Kidney tubule cell (primary cell): ENCODE data around the gene PCNX1.
"Not testable (repeated sequence)": the region's sequence is repeated elsewhere in the genome, so short reads cannot be mapped to it uniquely, and the experiment has no call there.

Source experiments
- DNase-seq: peaks from one replicate; pipeline ENCODE4 v3.0.0-alpha.2; 2018; ENCODE audit warnings: low spot score

The PCNX1 gene

GRCh38 chr14:71122866-71123565, 215.8 kb downstream of the PCNX1 start:
- DNase-seq = no peak

- no peak for DNase-seq
Measured at GRCh38 chr14:71123579-71124135, 216.4 kb downstream of the PCNX1 start.

DNA sequence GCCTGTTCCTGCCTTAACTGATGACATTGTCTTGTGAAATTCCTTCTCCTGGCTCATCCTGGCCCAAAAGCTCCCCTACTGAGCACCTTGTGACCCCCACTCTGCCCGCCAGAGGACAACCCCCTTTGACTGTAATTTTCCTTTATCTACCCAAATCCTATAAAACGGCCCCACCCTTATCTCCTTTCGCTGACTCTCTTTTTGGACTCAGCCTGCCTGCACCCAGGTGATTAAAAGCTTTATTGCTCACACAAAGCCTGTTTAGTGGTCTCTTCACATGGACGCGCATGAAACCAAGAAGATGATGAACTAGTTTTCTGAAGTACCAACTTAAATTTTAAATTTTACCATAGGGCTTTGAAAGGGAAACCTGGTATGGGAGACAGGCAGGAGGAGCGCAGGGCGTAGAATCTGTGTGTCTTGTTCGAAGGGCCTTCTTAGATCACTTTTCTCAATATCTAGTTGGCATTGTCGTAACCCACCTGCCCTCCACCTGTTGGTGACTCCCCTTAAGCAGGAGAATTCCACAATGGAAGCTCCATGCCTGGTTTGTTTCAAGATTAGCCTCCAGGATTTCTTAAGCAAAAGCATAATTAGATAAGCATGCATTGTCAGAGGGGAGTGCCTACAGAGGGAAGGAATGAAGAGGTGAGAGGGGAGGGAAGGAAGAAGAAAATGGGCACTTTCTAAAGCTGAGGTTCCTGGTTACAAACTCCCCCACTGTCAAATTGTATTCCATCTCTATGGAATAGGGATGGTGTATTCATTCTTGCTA, 222.6 kb downstream of the PCNX1 start:
- DNase-seq = not testable (repeated sequence)

DNA sequence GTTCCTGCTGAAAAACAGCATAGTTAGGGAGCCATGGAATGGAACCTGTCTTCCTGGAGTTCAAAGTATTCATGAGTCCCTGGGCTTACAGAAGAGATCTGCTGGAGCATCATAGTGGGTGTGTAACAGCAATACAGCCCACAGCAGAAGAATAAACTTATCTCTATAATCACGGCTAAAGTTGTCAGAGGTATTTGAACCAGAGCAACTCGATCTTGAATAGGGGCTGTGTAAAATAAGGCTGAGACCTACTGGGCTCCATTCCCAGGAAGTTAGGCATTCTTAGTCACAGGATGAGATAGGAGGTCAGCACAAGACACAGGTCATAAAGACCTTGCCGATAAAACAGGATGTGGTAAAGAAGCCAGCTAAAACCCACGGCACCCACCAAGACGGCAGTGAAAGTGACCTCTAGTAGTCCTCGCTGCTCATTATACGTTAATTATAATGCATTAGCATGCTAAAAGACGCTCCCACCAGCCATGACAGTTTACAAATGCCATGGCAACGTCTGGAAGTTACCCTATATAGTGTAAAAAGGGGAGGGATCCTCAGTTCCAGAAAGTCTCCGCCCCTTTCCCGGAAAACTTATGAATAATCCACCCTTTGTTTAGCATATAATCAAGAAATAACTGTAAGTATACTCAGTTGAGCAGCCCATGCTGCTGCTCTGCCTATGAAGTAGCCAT, 223.4 kb downstream of the PCNX1 start:
- DNase-seq = peak; percentile 65

GRCh38 chr14:71133296-71133695, 226.0 kb downstream of the PCNX1 start:
- no peak for DNase-seq

DNA sequence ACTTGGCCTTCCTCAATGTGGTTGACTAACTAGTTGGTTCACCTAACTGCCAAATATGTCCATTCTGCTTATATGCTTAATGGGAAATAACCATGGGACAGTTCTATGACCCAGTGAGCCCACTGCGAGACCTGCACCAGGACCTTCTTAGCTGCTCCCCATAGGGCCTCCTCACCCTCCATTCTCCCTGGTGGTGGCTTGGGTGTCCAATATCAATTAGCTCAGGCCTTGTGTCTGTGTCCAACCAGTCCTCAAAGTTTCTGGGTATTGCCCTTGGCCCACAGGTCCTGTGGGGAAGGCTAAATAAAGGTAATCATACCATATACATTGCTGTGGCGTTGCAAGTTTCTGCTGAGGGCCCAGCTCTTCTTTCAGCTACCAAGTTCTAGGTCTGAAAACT, 228.2 kb downstream of the PCNX1 start:
- no peak for DNase-seq

GRCh38 chr14:71135911-71136310, 228.7 kb downstream of the PCNX1 start:
- DNase-seq = no peak

GRCh38 chr14:71136386-71137060, 229.3 kb downstream of the PCNX1 start:
- DNase-seq = no peak

- DNase-seq = no peak
Measured at GRCh38 chr14:71137536-71138447, 230.5 kb downstream of the PCNX1 start.

DNA sequence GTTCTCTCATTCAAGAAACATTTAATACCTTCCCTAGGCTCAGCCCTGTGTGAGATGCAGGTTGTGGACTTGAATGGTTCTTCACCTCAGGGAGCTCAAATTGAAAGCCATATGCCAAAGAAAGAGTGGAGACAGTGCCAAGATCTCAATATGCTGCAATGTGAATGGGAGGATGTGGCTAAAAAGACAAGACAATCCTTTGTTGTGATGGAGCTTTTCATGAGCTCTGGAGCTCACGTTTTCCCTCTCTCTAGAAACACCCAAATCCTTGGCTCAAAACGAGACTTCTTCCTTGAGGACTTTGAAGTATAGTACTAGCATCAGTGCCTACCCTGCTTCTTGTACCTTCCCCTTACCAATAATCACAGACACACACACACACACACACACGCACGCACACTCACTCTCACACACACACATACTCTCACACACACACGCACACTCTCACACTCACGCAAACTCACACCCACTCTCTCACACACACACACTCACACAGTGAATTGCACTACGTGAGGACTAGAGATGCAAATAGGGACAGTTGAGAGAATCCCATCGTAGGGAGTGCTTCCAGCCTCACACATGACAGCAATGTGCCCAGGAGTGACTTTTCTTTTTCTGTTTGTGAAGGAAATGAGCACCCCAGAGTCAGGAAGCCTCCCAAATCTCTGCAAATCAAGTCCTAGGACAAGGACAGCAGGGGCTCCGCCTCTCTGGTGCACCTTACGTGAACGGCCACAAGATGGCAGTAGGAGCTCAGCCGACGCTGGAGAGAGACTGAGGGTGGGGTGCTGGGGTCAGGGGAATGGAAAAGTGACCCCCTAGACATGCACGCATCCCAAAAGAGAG, 231.4 kb downstream of the PCNX1 start:
- DNase-seq = peak; percentile 61

GRCh38 chr14:71139294-71139946, 232.2 kb downstream of the PCNX1 start:
- no peak for DNase-seq

- peak; percentile 45 for DNase-seq
Measured at GRCh38 chr14:71140157-71140556, 232.9 kb downstream of the PCNX1 start.

- no peak for DNase-seq
Measured at GRCh38 chr14:71141701-71142374, 234.6 kb downstream of the PCNX1 start.

DNA sequence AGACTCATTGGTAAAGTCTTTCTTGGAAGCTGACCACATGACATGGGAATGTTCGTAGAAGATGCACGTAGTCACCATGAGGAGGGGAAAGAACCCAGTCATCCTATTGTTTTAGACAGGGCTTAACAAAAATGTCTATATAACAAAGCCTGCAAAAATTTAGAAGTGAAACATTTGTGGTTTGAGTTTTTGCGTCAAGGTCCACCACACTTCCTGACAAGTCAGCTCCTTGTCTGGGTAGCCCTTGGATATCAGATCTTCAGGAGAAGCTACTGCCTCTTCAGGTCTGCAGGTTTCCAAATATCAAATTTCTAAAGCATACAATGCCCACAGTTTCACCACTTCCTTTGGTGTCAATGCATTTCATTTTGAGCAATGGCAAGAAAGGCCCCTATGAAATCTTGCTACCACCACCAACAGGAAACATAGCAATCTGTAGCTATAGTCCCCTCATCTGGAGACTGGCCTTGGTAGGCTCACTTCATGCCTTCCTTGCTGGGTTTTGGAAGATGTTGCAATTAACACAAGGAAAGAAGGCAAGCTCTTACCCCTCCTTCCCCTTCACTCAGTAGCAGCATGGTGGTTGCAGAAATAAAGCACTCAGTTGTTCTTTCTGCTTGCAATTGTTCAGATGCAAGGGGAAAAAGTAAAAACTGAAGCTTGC, 235.2 kb downstream of the PCNX1 start:
- DNase-seq = peak; percentile 97

- DNase-seq = peak; percentile 89
Measured at GRCh38 chr14:71143381-71144290, 236.4 kb downstream of the PCNX1 start.

DNA sequence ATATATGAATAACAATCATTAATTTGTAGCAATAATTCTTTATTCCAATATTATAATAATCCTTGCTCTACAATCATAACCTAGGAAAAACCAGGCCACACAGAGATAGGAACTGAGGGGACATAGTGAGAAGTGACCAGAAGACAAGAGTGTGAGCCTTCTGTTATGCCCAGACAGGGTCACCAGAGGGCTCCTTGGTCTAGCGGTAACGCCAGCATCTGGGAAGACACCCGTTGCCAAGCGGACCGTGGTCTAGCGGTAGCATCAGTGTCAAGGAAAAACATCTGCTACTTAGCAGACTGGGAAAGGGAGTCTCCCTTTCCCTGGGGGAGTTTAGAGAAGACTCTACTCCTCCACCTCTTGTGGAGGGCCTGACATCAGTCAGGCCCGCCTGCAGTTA, 240.1 kb downstream of the PCNX1 start:
- not testable (repeated sequence) for DNase-seq

GRCh38 chr14:71148627-71149026, 241.4 kb downstream of the PCNX1 start:
- DNase-seq = no peak
